WTC11 (cell line): ENCODE results near the gene PGM3.

ENCODE experiments used
- ATF6 ChIP-seq: sonication (generic); formaldehyde crosslinking; IDR thresholded peaks from 2 replicates; pipeline ENCODE4 v1.8.1; 2023; ENCODE audit warnings: mild to moderate bottlenecking, missing genetic modification reagents
- CTCF ChIP-seq: fragments of 200-600 bp; IDR thresholded peaks from 2 replicates; pipeline ENCODE4 v1.8.0; 2022; ENCODE audit warnings: antibody characterized with exemption
- FOXJ3 ChIP-seq: sonication (generic); formaldehyde crosslinking; IDR thresholded peaks from 2 replicates; pipeline ENCODE4 v1.9.0; 2021; ENCODE audit warnings: missing genetic modification reagents, mild to moderate bottlenecking, borderline replicate concordance
- FOXP4 ChIP-seq: sonication (generic); formaldehyde crosslinking; IDR thresholded peaks from 2 replicates; pipeline ENCODE4 v1.8.0; 2022; ENCODE audit warnings: mild to moderate bottlenecking, missing genetic modification reagents
- MAX ChIP-seq: sonication (generic); formaldehyde crosslinking; IDR thresholded peaks from 2 replicates; pipeline ENCODE4 v1.8.0; 2022; ENCODE audit warnings: mild to moderate bottlenecking, missing genetic modification reagents
- NR3C1 ChIP-seq: sonication (generic); formaldehyde crosslinking; conservative IDR thresholded peaks from 2 replicates; pipeline ENCODE4 v1.8.1; 2023; ENCODE audit warnings: low read depth, mild to moderate bottlenecking, missing genetic modification reagents
- PREB ChIP-seq: sonication (generic); formaldehyde crosslinking; IDR thresholded peaks from 2 replicates; pipeline ENCODE4 v1.8.1; 2022; ENCODE audit warnings: mild to moderate bottlenecking, missing genetic modification reagents, moderate library complexity, borderline replicate concordance
- TEAD4 ChIP-seq: sonication (generic); formaldehyde crosslinking; IDR thresholded peaks from 2 replicates; pipeline ENCODE4 v1.8.0; 2022; ENCODE audit warnings: mild to moderate bottlenecking, missing genetic modification reagents

- TF ChIP-seq FOXP4 (CRISPR knock-in tag): no peak
- no peak for TF ChIP-seq CTCF
- no peak for TF ChIP-seq PREB
- no peak for TF ChIP-seq MAX (CRISPR knock-in tag)
- TF ChIP-seq FOXJ3 (CRISPR knock-in tag): no peak
- TF ChIP-seq ATF6: no peak
- TF ChIP-seq TEAD4 (CRISPR knock-in tag): no peak
- TF ChIP-seq NR3C1 (CRISPR knock-in tag): no peak
Observed at GRCh38 chr6:83231146-83231545, 38.1 kb upstream of the PGM3 start.
